CD14-positive monocyte (primary cell): ENCODE data around the gene USP47. TPM values are rescaled to one million over a fixed set of nuclear protein-coding genes. Genes with fewer than 3 reads are reported as not detected.

ENCODE experiments used
- DNase-seq, 3 donors: peaks; one replicate each; pipeline ENCODE4 v3.0.0-alpha.2; 2011 to 2022
- H2AFZ ChIP-seq: 2 replicates; pipeline ENCODE4 v1.6.0; 2012; ENCODE audit warnings: mild to moderate bottlenecking, low read depth, low read length, inconsistent platforms; ENCODE audit not compliant: insufficient read depth, poor library complexity, severe bottlenecking
- H3K27ac ChIP-seq, 2 donors: 1 replicate in 1 of 2; 2 replicates in 1 of 2; pipeline ENCODE4 v1.5.1; 2012 to 2013; ENCODE audit warnings: low read length in 2 of 2, control low read depth in 1 of 2, inconsistent platforms in 1 of 2, low read depth in 1 of 2, mild to moderate bottlenecking in 1 of 2
- H3K27me3 ChIP-seq, 2 donors: one replicate each; pipeline versions ENCODE4 v1.6.0 to v1.6.1; 2011 to 2013; ENCODE audit warnings: low read length in 2 of 2; ENCODE audit not compliant: control insufficient read depth in 2 of 2, insufficient read depth in 2 of 2
- H3K36me3 ChIP-seq, 2 donors: replicated peaks in 1 of 2; 1 replicate in 1 of 2; 2 replicates in 1 of 2; pipeline versions ENCODE4 v1.5.1 to v1.6.1; 2012 to 2013; ENCODE audit warnings: low read length in 2 of 2, control low read depth in 1 of 2, inconsistent platforms in 1 of 2, mild to moderate bottlenecking in 1 of 2; ENCODE audit not compliant: insufficient read depth in 2 of 2, control insufficient read depth in 1 of 2
- H3K4me1 ChIP-seq, 2 donors: 1 replicate in 1 of 2; 2 replicates in 1 of 2; pipeline versions ENCODE4 v1.5.1 to v1.6.1; 2012 to 2013; ENCODE audit warnings: low read length in 2 of 2, control low read depth in 1 of 2, inconsistent platforms in 1 of 2, mild to moderate bottlenecking in 1 of 2, moderate library complexity in 1 of 2; ENCODE audit not compliant: insufficient read depth in 2 of 2, control insufficient read depth in 1 of 2
- H3K4me2 ChIP-seq: replicated peaks from 2 replicates; pipeline ENCODE3; 2012; ENCODE audit warnings: low read length, moderate library complexity, mild to moderate bottlenecking; ENCODE audit not compliant: poor library complexity, severe bottlenecking; ENCODE audit errors: extremely low read depth
- H3K4me3 ChIP-seq, 3 experiments: fragments of 200-600 bp in 1 of 3; sonication (generic) in 1 of 3; replicated peaks in 1 of 3; 1 replicate in 2 of 3; 2 replicates in 1 of 3; pipeline ENCODE4 v1.5.1; 2011 to 2013; ENCODE audit warnings: low read length in 3 of 3, mild to moderate bottlenecking in 3 of 3, control low read depth in 2 of 3, low read depth in 2 of 3, inconsistent platforms in 1 of 3, moderate library complexity in 1 of 3
- H3K79me2 ChIP-seq: 2 replicates; pipeline ENCODE4 v1.6.0; 2012; ENCODE audit warnings: mild to moderate bottlenecking, control low read depth, inconsistent platforms, low read length, moderate library complexity; ENCODE audit not compliant: insufficient read depth
- H3K9ac ChIP-seq: 2 replicates; pipeline ENCODE4 v1.6.0; 2017; ENCODE audit warnings: low read length, mild to moderate bottlenecking; ENCODE audit not compliant: insufficient read depth, poor library complexity, severe bottlenecking
- H3K9me3 ChIP-seq, 2 donors: replicated peaks in 1 of 2; 1 replicate in 1 of 2; 2 replicates in 1 of 2; pipeline versions ENCODE4 v1.5.1 to v1.6.1; 2012 to 2013; ENCODE audit warnings: low read length in 2 of 2, control low read depth in 1 of 2; ENCODE audit not compliant: control insufficient read depth in 1 of 2, insufficient read depth in 1 of 2
- H4K20me1 ChIP-seq: 2 replicates; pipeline ENCODE4 v1.6.0; 2012; ENCODE audit warnings: mild to moderate bottlenecking, low read length, control low read depth, moderate library complexity; ENCODE audit not compliant: insufficient read depth
- H3K27ac Mint-ChIP-seq, 7 donors: one replicate each; pipeline ENCODE4 v1.8.0; 2020; ENCODE audit warnings: mild to moderate bottlenecking in 7 of 7, mixed read lengths in 7 of 7, moderate library complexity in 6 of 7, inconsistent platforms in 2 of 7
- H3K27me3 Mint-ChIP-seq, 3 donors: one replicate each; pipeline ENCODE4 v1.8.0; 2021 to 2022; ENCODE audit warnings: low read depth in 3 of 3, mild to moderate bottlenecking in 3 of 3, mixed read lengths in 3 of 3, moderate library complexity in 3 of 3, inconsistent platforms in 1 of 3
- H3K36me3 Mint-ChIP-seq, 2 donors: one replicate each; pipeline ENCODE4 v1.8.0; 2020; ENCODE audit warnings: mixed read lengths in 2 of 2, inconsistent platforms in 1 of 2, mild to moderate bottlenecking in 1 of 2
- H3K4me1 Mint-ChIP-seq: one replicate; pipeline ENCODE4 v1.8.0; 2020; ENCODE audit warnings: mild to moderate bottlenecking, mixed read lengths
- H3K4me3 Mint-ChIP-seq, 2 donors: one replicate each; pipeline ENCODE4 v1.8.0; 2020; ENCODE audit warnings: mild to moderate bottlenecking in 2 of 2, mixed read lengths in 2 of 2, moderate library complexity in 1 of 2
- H3K9me3 Mint-ChIP-seq, 7 donors: one replicate each; pipeline ENCODE4 v1.8.0; 2020 to 2022; ENCODE audit warnings: mixed read lengths in 7 of 7, mild to moderate bottlenecking in 6 of 7, moderate library complexity in 6 of 7, inconsistent platforms in 2 of 7
- CTCF ChIP-seq: fragments of 200-600 bp; IDR thresholded peaks from one replicate; pipeline ENCODE4 v1.8.0; 2022; ENCODE audit warnings: antibody characterized with exemption, mild to moderate bottlenecking
- WGBS: methylation state at CpG from one replicate; pipeline ENCODE4 v1.1.5; 2013; ENCODE audit warnings: missing lambda C conversion rate; ENCODE audit not compliant: insufficient coverage; 5-methylcytosine and 5-hydroxymethylcytosine counted together
- intact Hi-C, 2 donors: fragments of 100-400 bp; cut with micrococcal nuclease; formaldehyde crosslinking; loops; one replicate each; pipeline versions ENCODE4 v1.15.0 to v1.15.1; 2023
- polyA plus RNA-seq, 3 donors: library from polyadenylated mRNA; depleted of rRNA in 1 of 3; unstranded in 2 of 3; stranded (reverse) in 1 of 3; fragments of 300-500 nt in 2 of 3; fragments of >200 nt in 1 of 3; fragmentation: Illumina TruSeq in 2 of 3; gene quantifications; 1 replicate in 2 of 3; 2 replicates in 1 of 3; pipeline ENCODE4 v1.2.3, GENCODE V29; 2012 to 2021

Gene USP47
- polyA plus RNA-seq, 3 donors, result 8.1 to 17.5 (median 10.5) TPM

- Histone ChIP-seq H3K36me3 (peaks cover 80 to 100% of the 10 kb centered on the region in 2 donors), H3K9me3 (no peaks in the 10 kb centered on the region), H3K4me3 (no peak overlapping the region), H3K9ac (no peak overlapping the region), H3K27ac (no peak overlapping the region), H3K27me3 (no peaks in the 10 kb centered on the region), H3K79me2 (no peaks in the 10 kb centered on the region), H3K4me1 (no peaks in the 10 kb centered on the region), H4K20me1 (no peaks in the 10 kb centered on the region), H3K4me2 (no peak overlapping the region), H2AFZ (no peak overlapping the region)
- Mint-ChIP-seq H3K4me3 (no peak overlapping the region), H3K36me3 (peaks cover 71 to 73% of the 10 kb centered on the region in 2 donors), H3K9me3 (no peaks in the 10 kb centered on the region), H3K27ac (no peak overlapping the region), H3K27me3 (peaks cover 0 to 2% (median 0%) of the 10 kb centered on the region in 3 donors), H3K4me1 (no peaks in the 10 kb centered on the region)
- WGBS, result no CpG with 5 or more reads among the region's 5 CpGs
- intact Hi-C loops, result no loop called here
- TF ChIP-seq CTCF, result no peak
- no peak for DNase-seq
Measured at GRCh38 chr11:11944444-11944843, 102.7 kb downstream of the USP47 start.

GRCh38 chr11:11946180-11946579 is 104.4 kb downstream of the USP47 start:
- intact Hi-C loops, result no loop called here
- Histone ChIP-seq H3K27ac (no peak overlapping the region), H3K27me3 (no peaks in the 10 kb centered on the region), H3K4me2 (no peak overlapping the region), H3K4me3 (no peak overlapping the region), H3K9me3 (no peaks in the 10 kb centered on the region), H3K9ac (no peak overlapping the region), H2AFZ (no peak overlapping the region), H3K36me3 (peaks cover 80 to 100% of the 10 kb centered on the region in 2 donors), H3K4me1 (no peaks in the 10 kb centered on the region), H3K79me2 (no peaks in the 10 kb centered on the region), H4K20me1 (no peaks in the 10 kb centered on the region)
- Mint-ChIP-seq H3K9me3 (no peaks in the 10 kb centered on the region), H3K4me3 (no peak overlapping the region), H3K36me3 (peaks cover 72 to 74% of the 10 kb centered on the region in 2 donors), H3K27ac (no peak overlapping the region), H3K27me3 (peaks cover 0 to 2% (median 0%) of the 10 kb centered on the region in 3 donors), H3K4me1 (no peaks in the 10 kb centered on the region)
- no peak for DNase-seq
- TF ChIP-seq CTCF, result no peak
- WGBS, result no CpG with 5 or more reads among the region's 2 CpGs
